NCI-H2107 treated with DMSO at 0.1 percent for 48 hours (cell line): ENCODE results near the gene FARP1.

Source experiments
- DNase-seq: peaks from one replicate; lab custom pipeline; 2025; ENCODE audit not compliant: unreplicated experiment; lab: John Stamatoyannopoulos, UW

The FARP1 gene

GRCh38 chr13:98173431-98174152, 30.7 kb downstream of the FARP1 start:
- no peak for DNase-seq

DNA sequence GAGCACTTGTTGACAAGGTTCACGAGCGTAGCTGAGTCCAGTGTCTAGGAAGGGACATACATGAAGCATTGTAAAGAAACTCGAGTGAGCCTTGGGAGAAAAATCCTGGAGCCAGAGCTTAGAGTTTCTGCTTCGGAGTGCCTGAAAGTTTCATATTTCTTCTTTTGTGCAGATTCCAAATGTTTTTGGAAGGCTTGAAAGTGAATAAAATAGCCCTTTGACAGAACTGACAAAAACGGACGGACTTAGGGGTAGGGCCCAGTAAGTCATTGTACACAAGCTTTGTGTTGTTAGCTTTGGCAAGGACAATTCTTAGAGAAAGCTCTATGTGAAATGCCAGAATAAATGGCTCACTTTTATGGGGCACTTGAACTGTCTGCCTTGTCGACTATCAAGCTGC, 31.4 kb downstream of the FARP1 start:
- DNase-seq = no peak

DNA sequence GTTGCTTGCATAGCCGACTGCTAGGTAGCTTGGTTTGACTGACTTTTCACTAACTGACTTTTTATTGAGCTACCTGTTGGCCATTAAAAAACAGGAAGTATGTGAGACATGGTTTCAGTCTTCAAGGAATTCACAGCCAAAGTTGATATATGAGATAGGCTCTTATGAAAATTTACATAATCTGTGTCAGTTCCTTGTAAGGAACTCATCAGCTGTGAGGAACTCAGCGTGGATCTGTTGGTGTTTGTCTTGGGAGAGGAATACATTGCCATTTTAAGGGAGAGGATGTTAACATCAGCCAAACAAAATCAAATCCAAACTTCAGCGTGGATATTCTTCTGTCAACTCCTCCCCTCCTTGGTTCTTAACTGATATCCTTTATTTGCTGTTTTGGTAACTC, 32.1 kb downstream of the FARP1 start:
- no peak for DNase-seq

GRCh38 chr13:98175823-98176222, 32.9 kb downstream of the FARP1 start:
- no peak for DNase-seq

GRCh38 chr13:98176777-98177608, 34.1 kb downstream of the FARP1 start, which contains the start of gene RNF113B:
Gene RNF113B, minus strand, starts transcription at chr13:98177269. Its CDS starts 33 bp downstream, at chr13:98177236.
- no peak for DNase-seq

DNA sequence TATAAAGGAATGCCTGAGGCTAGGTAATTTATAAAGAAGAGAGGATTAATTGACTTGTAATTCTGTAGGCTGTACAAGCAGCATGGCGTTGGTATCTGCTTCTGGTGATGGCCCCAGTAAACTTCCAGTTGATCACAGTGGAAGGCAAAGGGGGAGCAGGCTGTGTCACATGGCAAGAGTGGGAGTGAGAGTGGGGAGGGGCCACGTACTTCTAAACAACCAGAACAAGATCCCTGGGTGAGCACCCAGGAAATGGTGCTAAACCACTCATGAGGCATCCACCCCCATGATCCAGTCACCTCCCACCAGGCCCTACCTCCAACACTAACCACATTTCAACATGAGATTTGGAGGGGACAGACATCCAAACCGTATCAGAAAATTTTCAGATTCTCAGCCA, 37.2 kb downstream of the FARP1 start:
- DNase-seq = no peak

- no peak for DNase-seq
These were observed 38.4 kb downstream of the FARP1 start for GRCh38 chr13:98181111-98181815.

DNA sequence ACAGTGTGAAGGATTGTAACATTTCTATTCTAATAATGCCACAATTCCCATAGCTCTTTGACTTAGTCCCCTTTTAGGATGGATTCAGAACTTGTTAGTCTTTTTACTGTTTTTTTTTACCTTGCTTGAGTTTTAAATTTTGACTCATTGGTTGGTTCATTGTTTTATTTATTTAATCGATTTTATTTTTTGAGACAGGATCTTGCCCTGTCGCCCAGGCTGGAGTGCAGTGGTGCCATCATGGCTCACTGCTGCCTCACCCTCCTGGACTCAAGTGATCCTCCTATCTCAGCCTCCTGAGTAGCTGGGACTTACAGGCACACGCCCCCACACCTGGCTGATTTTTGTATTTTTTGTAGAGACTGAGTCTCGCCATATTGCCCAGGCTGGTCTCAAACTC, 39.3 kb downstream of the FARP1 start:
- DNase-seq = no peak

GRCh38 chr13:98182589-98182988, 39.7 kb downstream of the FARP1 start:
- no peak for DNase-seq

DNA sequence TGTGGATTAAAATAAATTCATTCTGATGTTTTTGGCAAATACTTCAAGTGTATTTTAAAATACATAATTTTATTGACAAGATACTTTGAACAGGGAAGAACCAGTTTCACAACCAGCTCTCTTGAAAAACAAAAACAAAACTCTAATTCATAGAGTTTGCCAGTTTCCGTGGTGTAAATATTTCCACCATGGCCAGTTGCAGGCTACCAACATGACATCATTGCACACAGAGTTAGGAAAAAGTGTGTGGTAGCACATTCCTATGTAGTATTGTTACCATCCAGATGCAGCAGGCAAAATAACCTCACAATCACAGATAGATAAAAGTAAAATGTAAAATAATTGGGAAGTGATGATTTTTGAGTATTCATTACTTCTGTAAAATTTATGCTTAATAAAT, 41.9 kb downstream of the FARP1 start:
- no peak for DNase-seq

DNA sequence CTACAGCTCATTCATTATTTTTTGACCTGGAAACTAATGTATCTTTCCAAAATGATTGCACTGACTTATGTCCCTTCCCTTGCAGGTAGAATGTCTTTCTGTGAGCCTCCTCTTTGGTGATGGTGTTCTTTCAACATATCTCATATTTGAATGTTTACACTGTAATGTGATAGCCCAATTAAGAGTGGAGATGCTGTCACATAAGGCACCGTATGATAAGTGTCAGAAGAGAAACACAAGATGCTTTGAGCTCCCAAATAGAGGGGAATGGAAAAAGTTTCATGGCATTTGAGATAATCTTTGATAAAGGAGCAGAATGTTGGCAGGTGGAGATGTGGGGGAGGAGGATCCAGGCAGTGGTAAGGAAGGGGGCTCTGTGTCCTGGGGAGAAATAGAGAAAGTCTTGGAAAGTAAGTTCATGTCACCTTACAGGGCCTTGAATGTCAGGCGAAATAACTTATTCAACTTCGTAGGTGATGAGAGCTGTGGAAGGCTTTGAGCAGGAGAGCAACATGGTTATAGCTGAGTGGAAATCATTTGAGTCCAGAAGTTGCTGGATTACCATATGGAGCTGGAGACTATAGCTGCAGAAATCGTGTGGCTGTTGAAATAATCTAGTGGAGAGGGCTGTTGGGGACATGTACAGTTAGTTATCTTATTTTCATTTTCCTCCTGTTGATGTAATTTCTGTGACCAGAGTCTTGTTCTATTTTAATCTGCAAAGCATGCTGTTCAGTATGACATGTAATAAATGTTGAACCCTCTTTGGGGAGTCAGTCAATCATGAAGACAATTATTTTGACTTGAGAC, 44.5 kb downstream of the FARP1 start:
- no peak for DNase-seq

DNA sequence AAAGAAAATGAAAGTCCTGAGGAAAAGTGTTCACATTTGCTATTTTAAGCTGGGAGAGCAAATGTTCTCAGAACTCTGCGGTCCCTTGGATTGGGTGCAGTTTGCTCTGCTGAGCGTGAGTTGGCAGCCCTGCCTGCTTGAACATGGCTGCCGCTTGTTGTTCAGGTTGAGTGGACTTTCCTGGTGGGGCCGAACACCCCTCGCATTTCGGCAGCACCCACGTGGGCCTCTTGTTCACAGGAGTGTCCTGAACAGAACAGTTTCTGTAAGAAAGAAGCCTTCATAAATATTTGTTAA, 45.0 kb downstream of the FARP1 start:
- no peak for DNase-seq

- DNase-seq = no peak
These were observed 45.8 kb downstream of the FARP1 start for GRCh38 chr13:98188544-98189166.

DNA sequence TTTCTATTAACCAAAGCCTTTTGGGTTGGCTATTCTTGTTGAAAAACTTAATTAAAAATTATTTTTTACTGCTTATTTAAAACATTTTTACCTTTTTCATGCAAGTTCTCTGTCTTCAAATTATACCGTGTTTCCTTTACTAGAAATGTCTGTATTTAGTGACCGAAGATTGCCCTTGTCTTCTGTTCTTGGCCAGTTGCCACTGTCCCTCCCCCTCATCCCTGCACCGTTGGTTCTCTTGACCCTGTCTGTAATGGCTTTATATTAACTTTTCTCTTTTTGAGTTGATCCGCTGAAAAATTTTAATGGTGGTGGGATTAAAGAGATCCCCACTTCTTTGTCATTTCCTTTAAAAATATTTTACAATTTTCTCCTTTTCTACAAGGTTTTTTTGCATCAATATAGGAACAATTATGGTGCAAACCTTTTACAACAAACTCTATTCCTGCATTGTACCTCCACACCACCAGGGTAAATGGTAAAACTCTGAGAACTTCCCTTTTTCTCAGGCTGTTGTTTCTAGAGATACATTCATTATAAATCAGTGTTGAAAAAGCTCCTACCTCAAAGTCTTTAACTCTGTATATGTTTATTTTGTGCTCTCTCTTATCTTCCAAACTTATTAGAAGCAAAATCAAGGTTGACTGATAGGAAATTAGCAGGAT, 47.1 kb downstream of the FARP1 start:
- no peak for DNase-seq

GRCh38 chr13:98190889-98191444, 48.1 kb downstream of the FARP1 start:
- no peak for DNase-seq

- DNase-seq = no peak
These were observed 49.1 kb downstream of the FARP1 start for GRCh38 chr13:98192008-98192407.

GRCh38 chr13:98195054-98195791, 52.3 kb downstream of the FARP1 start:
- no peak for DNase-seq

DNA sequence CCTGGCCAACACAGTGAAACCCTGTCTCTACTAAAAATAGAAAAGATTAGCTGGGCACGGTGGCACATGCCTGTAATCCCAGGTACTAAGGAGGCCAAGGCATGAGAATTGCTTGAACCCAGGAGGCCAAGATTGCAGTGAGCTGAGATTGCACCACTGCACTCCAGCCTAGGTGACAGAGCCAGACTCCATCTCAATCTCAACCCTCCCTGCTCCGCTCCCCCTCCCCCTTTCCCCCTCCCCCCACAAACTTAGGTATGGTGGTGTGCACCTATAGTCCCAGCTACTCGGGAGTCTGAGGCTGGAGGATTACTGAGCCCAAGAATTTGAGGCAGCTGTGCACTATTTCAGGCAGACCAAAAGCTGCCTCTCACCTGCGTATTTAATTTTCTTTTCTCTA, 55.8 kb downstream of the FARP1 start:
- no peak for DNase-seq

- DNase-seq = no peak
These were observed 56.6 kb downstream of the FARP1 start for GRCh38 chr13:98199480-98199879.
